IMR-90 (cell line): ENCODE data around the gene FNBP1. TPM values are rescaled to one million over a fixed set of nuclear protein-coding genes. Genes with fewer than 3 reads are reported as not detected.

Experiments
- ATAC-seq: fragments of 200-7000 bp; cut with Tn5 transposase; 2 replicates; pipeline ENCODE4 v1.9.1; 2020; ENCODE audit warnings: low read depth, mild to moderate bottlenecking, moderate library complexity
- BruUV-seq: library from RNA; stranded (reverse); fragments of 400-500 nt; replicated peaks from 2 replicates; lab custom pipeline; 2021; lab: Mats Ljungman, UMichigan
- CTCF ChIA-PET: fragments of 300-600 bp; formaldehyde crosslinking; extraction: SDS; loops from one replicate; lab custom pipeline; 2021; ENCODE audit warnings: antibody characterized with exemption; lab: Yijun Ruan, JAX
- POLR2A ChIA-PET: fragments of 300-600 bp; sonication (Branson Sonifier 250); formaldehyde crosslinking; loops from one replicate; lab custom pipeline; 2022; ENCODE audit warnings: antibody characterized with exemption; ENCODE audit not compliant: unreplicated experiment; lab: Charles Lee
- DNase-seq: peaks from one replicate; pipeline ENCODE4 v3.0.0; 2013
- H2AFZ ChIP-seq: replicated peaks from 2 replicates; pipeline ENCODE3; 2013; ENCODE audit warnings: low read length, mild to moderate bottlenecking; ENCODE audit not compliant: poor library complexity
- H2AK5ac ChIP-seq: 2 replicates; pipeline ENCODE4 v1.6.1; 2013; ENCODE audit warnings: low read depth, low read length, inconsistent platforms
- H2AK9ac ChIP-seq: replicated peaks from 2 replicates; pipeline ENCODE3; 2013; ENCODE audit warnings: mild to moderate bottlenecking, low read depth, low read length, moderate library complexity; ENCODE audit not compliant: poor library complexity
- H2BK120ac ChIP-seq: 2 replicates; pipeline ENCODE4 v1.6.1; 2013; ENCODE audit warnings: low read depth, low read length, inconsistent platforms
- H2BK15ac ChIP-seq: 3 replicates; pipeline ENCODE4 v1.6.1; 2013; ENCODE audit warnings: low read depth, low read length, inconsistent platforms
- H2BK20ac ChIP-seq: 2 replicates; pipeline ENCODE4 v1.6.1; 2013; ENCODE audit warnings: low read depth, mild to moderate bottlenecking, inconsistent platforms, low read length, moderate library complexity
- H2BK5ac ChIP-seq: 2 replicates; pipeline ENCODE4 v1.6.1; 2013; ENCODE audit warnings: mild to moderate bottlenecking, low read depth, low read length, inconsistent platforms; ENCODE audit not compliant: poor library complexity, severe bottlenecking
- H3K14ac ChIP-seq: replicated peaks from 2 replicates; pipeline ENCODE4 v1.6.1; 2013; ENCODE audit warnings: low read depth, low read length, inconsistent platforms
- H3K18ac ChIP-seq: 2 replicates; pipeline ENCODE4 v1.6.1; 2013; ENCODE audit warnings: low read depth, low read length, control low read depth
- H3K23ac ChIP-seq: 2 replicates; pipeline ENCODE4 v1.6.1; 2013; ENCODE audit warnings: low read depth, low read length, inconsistent platforms
- H3K27ac ChIP-seq: 2 replicates; pipeline ENCODE4 v1.5.1; 2013; ENCODE audit warnings: mild to moderate bottlenecking, control low read depth, low read length; ENCODE audit not compliant: insufficient read depth
- H3K27me3 ChIP-seq: 2 replicates; pipeline ENCODE4 v1.6.1; 2013; ENCODE audit warnings: low read length; ENCODE audit not compliant: control insufficient read depth, insufficient read depth
- H3K36me3 ChIP-seq: 2 replicates; pipeline ENCODE4 v1.6.1; 2013; ENCODE audit warnings: low read length, mixed read lengths; ENCODE audit not compliant: control insufficient read depth, insufficient read depth
- H3K4ac ChIP-seq: 2 replicates; pipeline ENCODE4 v1.6.1; 2013; ENCODE audit warnings: low read depth, low read length, inconsistent platforms
- H3K4me1 ChIP-seq: 2 replicates; pipeline ENCODE4 v1.6.1; 2013; ENCODE audit warnings: low read length, mixed read lengths; ENCODE audit not compliant: control insufficient read depth, insufficient read depth
- H3K4me2 ChIP-seq: 2 replicates; pipeline ENCODE4 v1.6.1; 2013; ENCODE audit warnings: low read depth, mild to moderate bottlenecking, control low read depth, low read length, moderate library complexity
- H3K4me3 ChIP-seq: 2 replicates; pipeline ENCODE4 v1.5.1; 2013; ENCODE audit warnings: low read depth, mild to moderate bottlenecking, control low read depth, low read length, moderate library complexity; ENCODE audit not compliant: insufficient read depth
- H3K56ac ChIP-seq: 2 replicates; pipeline ENCODE4 v1.6.1; 2013; ENCODE audit warnings: low read length, inconsistent platforms; ENCODE audit not compliant: insufficient read depth; ENCODE audit errors: extremely low read depth
- H3K79me1 ChIP-seq, 2 experiments: 2 replicates each; pipeline ENCODE4 v1.6.1; 2013; ENCODE audit warnings: low read length in 2 of 2, inconsistent platforms in 1 of 2, low read depth in 1 of 2
- H3K9ac ChIP-seq: 2 replicates; pipeline ENCODE4 v1.6.1; 2013; ENCODE audit warnings: low read depth, low read length, control low read depth
- H3K9me1 ChIP-seq: 2 replicates; pipeline ENCODE4 v1.6.1; 2013; ENCODE audit warnings: low read length, inconsistent platforms; ENCODE audit not compliant: insufficient read depth
- H3K9me3 ChIP-seq: 2 replicates; pipeline ENCODE4 v1.6.1; 2013; ENCODE audit warnings: low read length; ENCODE audit not compliant: control insufficient read depth, insufficient read depth
- H4K20me1 ChIP-seq: 2 replicates; pipeline ENCODE4 v1.6.1; 2013; ENCODE audit warnings: low read length, inconsistent platforms; ENCODE audit not compliant: insufficient read depth
- H4K5ac ChIP-seq: 2 replicates; pipeline ENCODE4 v1.6.1; 2013; ENCODE audit warnings: mild to moderate bottlenecking, low read depth, low read length, control low read depth
- H4K8ac ChIP-seq, 2 experiments: 2 replicates each; pipeline ENCODE4 v1.6.1; 2013; ENCODE audit warnings: low read depth in 2 of 2, low read length in 2 of 2, control low read depth in 1 of 2, inconsistent platforms in 1 of 2
- H4K91ac ChIP-seq: 2 replicates; pipeline ENCODE4 v1.6.1; 2013; ENCODE audit warnings: low read depth, low read length, inconsistent platforms; ENCODE audit not compliant: insufficient read depth
- BHLHE40 ChIP-seq: fragments of 150-350 bp; IDR thresholded peaks from 2 replicates; pipeline ENCODE4 v1.6.1; 2016; ENCODE audit warnings: mild to moderate bottlenecking, low read depth, low read length
- CEBPB ChIP-seq: IDR thresholded peaks from 2 replicates; pipeline ENCODE4 v1.6.1; 2012; ENCODE audit warnings: low read depth, low read length, improper control_type of control experiment
- CHD1 ChIP-seq: IDR thresholded peaks from 2 replicates; pipeline ENCODE4 v1.6.1; 2012; ENCODE audit warnings: low read depth, low read length, improper control_type of control experiment
- CTCF ChIP-seq: conservative IDR thresholded peaks from 2 replicates; pipeline ENCODE4 v1.5.1; 2012; ENCODE audit warnings: mild to moderate bottlenecking, low read depth, low read length, improper control_type of control experiment
- ELK1 ChIP-seq: fragments of 150-350 bp; IDR thresholded peaks from 2 replicates; pipeline ENCODE4 v1.6.1; 2016; ENCODE audit warnings: low read depth, mild to moderate bottlenecking, low read length, moderate library complexity, borderline replicate concordance
- MAZ ChIP-seq: IDR thresholded peaks from 2 replicates; pipeline ENCODE4 v1.6.1; 2012; ENCODE audit warnings: low read depth, mild to moderate bottlenecking, low read length, improper control_type of control experiment, moderate library complexity, borderline replicate concordance
- MXI1 ChIP-seq: IDR thresholded peaks from 2 replicates; pipeline ENCODE4 v1.6.1; 2012; ENCODE audit warnings: low read depth, mild to moderate bottlenecking, low read length, moderate library complexity, borderline replicate concordance
- POLR2A ChIP-seq: IDR thresholded peaks from 2 replicates; pipeline ENCODE4 v1.6.1; 2012; ENCODE audit warnings: mild to moderate bottlenecking, low read depth, low read length
- RAD21 ChIP-seq: IDR thresholded peaks from 2 replicates; pipeline ENCODE4 v1.6.1; 2012; ENCODE audit warnings: low read length, improper control_type of control experiment
- RCOR1 ChIP-seq: IDR thresholded peaks from 2 replicates; pipeline ENCODE4 v1.6.1; 2012; ENCODE audit warnings: mild to moderate bottlenecking, low read length, improper control_type of control experiment; ENCODE audit not compliant: insufficient replicate concordance
- RFX5 ChIP-seq: IDR thresholded peaks from 2 replicates; pipeline ENCODE4 v1.8.0; 2012; ENCODE audit warnings: low read depth, mild to moderate bottlenecking, low read length, moderate library complexity
- SMC3 ChIP-seq: fragments of 150-350 bp; IDR thresholded peaks from 2 replicates; pipeline ENCODE4 v1.6.1; 2016; ENCODE audit warnings: low read depth, mild to moderate bottlenecking, antibody characterized with exemption, low read length, moderate library complexity
- USF2 ChIP-seq: fragments of 150-350 bp; IDR thresholded peaks from 2 replicates; pipeline ENCODE4 v1.6.1; 2017; ENCODE audit warnings: mild to moderate bottlenecking, antibody characterized with exemption, low read length, low read depth
- WGBS, 2 experiments: methylation state at CpG; one replicate each; pipeline versions ENCODE4 v1.1.5 to v1.1.7; 2013; ENCODE audit warnings: missing lambda C conversion rate in 2 of 2; ENCODE audit not compliant: insufficient read length in 1 of 2; ENCODE audit errors: extremely low coverage in 2 of 2; 5-methylcytosine and 5-hydroxymethylcytosine counted together
- dilution Hi-C: fragments of 300-500 bp; cut with HindIII; formaldehyde crosslinking; loops from one replicate; pipeline ENCODE4 v1.14.3; 2018; ENCODE audit warnings: low sequenced_read_pairs; ENCODE audit not compliant: unreplicated experiment
- in situ Hi-C: fragments of 300-500 bp; cut with MboI; formaldehyde crosslinking; loops from 3 replicates; pipeline ENCODE4 v1.14.3; 2019; ENCODE audit warnings: low sequenced_read_pairs, inconsistent platforms, mixed read lengths
- intact Hi-C: fragments of 100-400 bp; cut with micrococcal nuclease; formaldehyde crosslinking; loops from 2 replicates; pipeline ENCODE4 v1.10.0; 2022
- polyA plus RNA-seq, 3 experiments: library from polyadenylated mRNA; depleted of rRNA; stranded (reverse); fragments of >200 nt; gene quantifications; 2 replicates each; pipeline ENCODE4 v1.2.3, GENCODE V29; 2012; ENCODE audit warnings: low replicate concordance in 1 of 3
- total RNA-seq: library from RNA; depleted of rRNA; stranded (reverse); fragments of >200 nt; gene quantifications from 2 replicates; pipeline ENCODE4 v1.2.3, GENCODE V29; 2012

The FNBP1 gene
- total and polyA plus RNA-seq, 2 of the 4 experiments (the other 2 are of a cell fraction): 10.3 to 15.4 TPM

DNA sequence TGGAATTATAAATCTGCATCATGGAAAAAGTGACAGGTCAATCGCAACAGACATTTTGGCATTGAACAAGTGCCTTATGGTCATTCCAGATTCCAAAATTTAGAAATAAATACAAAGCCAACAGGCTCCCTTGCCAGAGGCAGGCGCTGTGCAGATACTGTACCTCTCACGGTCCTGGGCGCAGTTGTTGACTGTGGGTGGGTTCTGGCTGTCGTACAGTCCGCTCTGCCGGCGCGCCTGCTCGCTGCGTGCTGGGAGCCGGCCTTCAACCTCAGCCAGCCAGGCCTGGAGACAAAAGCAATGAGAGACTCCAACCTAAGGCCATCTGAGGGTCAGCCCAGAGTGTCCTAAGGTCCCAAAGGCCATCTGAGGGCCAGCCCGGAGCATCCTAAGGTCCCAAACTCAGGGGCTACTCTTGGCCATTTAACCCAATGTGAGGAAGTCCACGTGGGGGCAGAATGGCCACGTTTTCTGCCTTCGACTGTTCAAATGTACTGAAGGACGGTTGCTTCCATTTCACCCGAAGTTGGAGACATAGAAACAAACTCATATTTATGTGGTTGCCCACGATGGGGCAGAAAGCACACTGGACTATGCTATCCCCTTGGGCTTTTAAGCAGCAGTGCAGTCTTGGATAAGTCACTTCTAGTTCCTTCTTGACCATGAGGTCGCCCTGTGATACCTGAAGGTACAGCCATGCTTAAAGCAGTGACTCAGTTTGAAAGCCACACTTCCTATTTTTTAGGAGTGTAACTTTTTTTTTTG lies 142.5 kb downstream of the FNBP1 start (continued):
- no peak for TF ChIP-seq CEBPB

DNA sequence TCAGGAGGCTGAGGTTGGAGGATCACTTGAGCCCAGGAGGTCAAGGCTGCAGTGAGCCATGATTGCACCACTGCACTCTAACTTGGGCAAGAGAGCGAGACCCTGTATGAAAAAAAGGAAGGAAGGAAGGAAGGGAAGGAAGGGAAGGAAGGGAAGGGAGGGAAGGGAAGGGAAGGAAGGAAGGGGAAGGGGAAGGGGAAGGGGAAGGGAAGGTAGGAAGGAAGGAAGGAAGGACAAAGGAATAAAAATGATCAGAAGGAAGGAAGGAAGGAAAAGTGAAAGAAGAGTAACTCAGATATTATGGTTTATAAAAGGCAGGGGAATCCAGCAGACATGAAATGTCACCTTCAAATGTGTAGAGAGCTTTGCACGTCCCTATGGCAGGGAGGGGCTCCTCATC lies 143.4 kb downstream of the FNBP1 start:
- Histone ChIP-seq H3K23ac (no peak overlapping the region), H3K14ac (no peak overlapping the region), H2AK9ac (no peak overlapping the region), H3K18ac (no peak overlapping the region), H3K4ac (no peak overlapping the region), H3K4me3 (no peak overlapping the region), H3K4me2 (no peak overlapping the region), H4K20me1 (no peaks in the 10 kb centered on the region), H3K36me3 (peaks cover 31% of the 10 kb centered on the region), H3K9ac (no peak overlapping the region), H4K91ac (no peak overlapping the region), H3K27ac (no peak overlapping the region), H4K5ac (no peak overlapping the region), H3K9me1 (peaks cover 2% of the 10 kb centered on the region; the same call in 1 of the 2 replicates), H3K4me1 (no peaks in the 10 kb centered on the region), H3K79me1 (no peaks in the 10 kb centered on the region), H2BK20ac (no peak overlapping the region), H2BK5ac (no peak overlapping the region), H2BK120ac (no peak overlapping the region), H2AFZ (no peak overlapping the region), H3K56ac (no peak overlapping the region), H2AK5ac (no peak overlapping the region), H3K27me3 (no peaks in the 10 kb centered on the region), H3K9me3 (no peaks in the 10 kb centered on the region), H2BK15ac (no peak overlapping the region), H4K8ac (no peak overlapping the region)
- in situ Hi-C loops (loop anchor here (25.0 kb wide), 1 partner anchor 163 kb away; the partner anchor contains the start of gene GPR107), dilution Hi-C loops (no loop called here), intact Hi-C loops (no loop called here)
- no CpG with 5 or more reads among the region's 2 CpGs for WGBS, 2 experiments
- ChIA-PET CTCF (no interaction called here), POLR2A (no interaction called here)
- TF ChIP-seq MAZ (no peak), RAD21 (no peak), USF2 (no peak), POLR2A (no peak), RFX5 (no peak), CEBPB (no peak), ELK1 (no peak), SMC3 (no peak), CHD1 (no peak), RCOR1 (no peak), MXI1 (no peak), CTCF (no peak), BHLHE40 (no peak)
- BruUV-seq: no TSS peak
- ATAC-seq (no peak), DNase-seq (no peak)
